Activated CD4-positive, alpha-beta T cell treated with anti-CD3 and anti-CD28 coated beads, Interleukin-2, amount 50 U/mL, for 4 hours (primary cell): ENCODE results near the gene ANKH.

Experiments
- DNase-seq, 2 experiments: peaks; one replicate each; pipeline ENCODE4 v3.0.0-alpha.2; 2020

Gene ANKH

GRCh38 chr5:14675865-14676300 lies 195.7 kb downstream of the ANKH start:
- DNase-seq, result no peak

GRCh38 chr5:14674983-14675854 lies 196.4 kb downstream of the ANKH start:
- no peak for DNase-seq

GRCh38 chr5:14673443-14673842 lies 198.1 kb downstream of the ANKH start:
- DNase-seq, result no peak

- DNase-seq, result no peak
Observed at GRCh38 chr5:14672484-14673394, 198.8 kb downstream of the ANKH start.

- no peak for DNase-seq
Observed at GRCh38 chr5:14672082-14672481, 199.5 kb downstream of the ANKH start.

- DNase-seq, result no peak
Observed at GRCh38 chr5:14671414-14671813, 200.2 kb downstream of the ANKH start.

GRCh38 chr5:14669975-14670374 lies 201.6 kb downstream of the ANKH start:
- no peak for DNase-seq

GRCh38 chr5:14669415-14669814 lies 202.2 kb downstream of the ANKH start:
- DNase-seq, result no peak

GRCh38 chr5:14668181-14668591 lies 203.4 kb downstream of the ANKH start:
- DNase-seq, result no peak

- DNase-seq, result no peak
Observed at GRCh38 chr5:14667770-14668169, 203.8 kb downstream of the ANKH start.

GRCh38 chr5:14667290-14667689 lies 204.3 kb downstream of the ANKH start:
- DNase-seq, result no peak

GRCh38 chr5:14666357-14666756 lies 205.2 kb downstream of the ANKH start:
- DNase-seq, result no peak

GRCh38 chr5:14665949-14666348 lies 205.6 kb downstream of the ANKH start:
- DNase-seq, result peak; percentile 46 to 48

GRCh38 chr5:14665101-14665822 lies 206.3 kb downstream of the ANKH start:
- peak in 1 of 2 experiments; percentile 5 for DNase-seq

- DNase-seq, result peak; percentile 61 to 69
Observed at GRCh38 chr5:14664270-14665100, 207.1 kb downstream of the ANKH start, which contains the start of gene OTULIN. OTULIN (plus strand) TSS chr5:14664718; CDS start chr5:14664826, 108 bp downstream.

GRCh38 chr5:14663734-14664269 lies 207.8 kb downstream of the ANKH start:
- DNase-seq, result no peak

- DNase-seq, result no peak
Observed at GRCh38 chr5:14662721-14663260, 208.8 kb downstream of the ANKH start.

- no peak for DNase-seq
Observed at GRCh38 chr5:14660833-14661232, 210.7 kb downstream of the ANKH start.

- DNase-seq, result no peak
Observed at GRCh38 chr5:14659821-14660607, 211.6 kb downstream of the ANKH start.

- DNase-seq, result no peak
Observed at GRCh38 chr5:14656898-14657297, 214.7 kb downstream of the ANKH start.
